Measurements from ENCODE around the gene POU3F1. TPM values are rescaled to one million over a fixed set of nuclear protein-coding genes. Genes with fewer than 3 reads are reported as not detected.

The POU3F1 gene
- 1 to 10 TPM; 2.3 to 3.0 TPM for total RNA-seq
- 1 to 10 TPM; 3.3 to 4.9 TPM for polyA plus RNA-seq (ENCODE audit: insufficient read length in 2 of 2)
- long read RNA-seq, donor 1, transcript POU3F1-201 (1 exons, 2,184 nt), result major isoform, 9 of 9 reads
- long read RNA-seq, donor 1, partial matches to known transcripts, result 0 of 9 reads
- long read RNA-seq, donor 1, other reads (novel, unspliced or antisense), result 0 of 9 reads
- long read RNA-seq, donor 2, transcript POU3F1-201 (1 exons, 2,184 nt), result major isoform, 6 of 6 reads
- long read RNA-seq, donor 2, partial matches to known transcripts, result 0 of 6 reads
- long read RNA-seq, donor 2, other reads (novel, unspliced or antisense), result 0 of 6 reads
- long read RNA-seq, donor 3, partial matches to known transcripts, result 0 of 3 reads
- long read RNA-seq, donor 3, other reads (novel, unspliced or antisense), result 0 of 3 reads
- long read RNA-seq, donor 4, partial matches to known transcripts, result 0 of 1 reads
- long read RNA-seq, donor 4, other reads (novel, unspliced or antisense), result 0 of 1 reads

GRCh38 chr1:38046333-38046883, at the start of gene POU3F1:
POU3F1 (minus strand) TSS chr1:38046793; CDS start chr1:38046743, 50 bp downstream.
- under 1% methylated on average over 92 of the region's 92 CpGs for WGBS (ENCODE audit: insufficient coverage)
- Histone ChIP-seq H3K4me1 (ENCODE audit: control insufficient read depth, insufficient read depth, low read length) (peaks cover 56% of the 10 kb centered on the region), H3K9me3 (ENCODE audit: control insufficient read depth, insufficient read depth, low read length) (no peaks in the 10 kb centered on the region), H3K4me3 (ENCODE audit: low read depth, low read length) (peak within 1 kb of the TSS; percentile 51), H3K27me3 (ENCODE audit: control insufficient read depth, insufficient read depth, low read length) (peaks cover 56% of the 10 kb centered on the region), H3K27ac (ENCODE audit: low read depth, low read length) (no peak within 1 kb of the TSS), H3K36me3 (ENCODE audit: control insufficient read depth, insufficient read depth, low read length) (peaks cover 3% of the 10 kb centered on the region)
- DNase-seq (ENCODE audit: low read depth in 4 of 6, low spot score in 6 of 6), result no peak

DNA sequence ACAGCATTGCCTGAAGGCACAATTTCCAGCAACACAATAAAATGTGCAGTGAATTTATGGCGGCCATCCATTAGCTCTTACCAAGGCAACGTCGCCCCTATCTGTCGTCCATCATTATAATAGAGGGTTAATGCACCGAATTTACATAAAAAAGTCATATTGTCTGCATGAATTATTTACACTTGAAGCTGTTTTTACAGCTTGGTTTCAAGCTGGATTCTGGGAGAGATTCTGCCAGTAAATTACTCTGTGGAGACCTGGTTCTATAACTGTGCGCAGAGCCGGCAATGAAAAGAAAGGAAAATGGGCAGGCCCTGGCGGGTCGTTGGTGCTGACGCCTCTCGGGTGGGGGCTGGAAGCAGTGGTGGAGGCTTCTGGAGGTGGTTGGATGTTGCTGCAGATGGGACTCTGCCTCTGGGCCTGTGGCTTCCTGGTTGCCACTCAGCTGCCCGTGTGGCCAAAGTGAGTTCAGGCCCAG, 48.9 kb upstream of the POU3F1 start:
- WGBS (ENCODE audit: insufficient coverage), result 33% methylated on average over 7 of the region's 12 CpGs
- Histone ChIP-seq H3K4me3 (ENCODE audit: low read depth, low read length) (no peak overlapping the region), H3K36me3 (ENCODE audit: control insufficient read depth, insufficient read depth, low read length) (no peaks in the 10 kb centered on the region), H3K4me1 (ENCODE audit: control insufficient read depth, insufficient read depth, low read length) (peaks cover 28% of the 10 kb centered on the region), H3K27me3 (ENCODE audit: control insufficient read depth, insufficient read depth, low read length) (peaks cover 3% of the 10 kb centered on the region), H3K9me3 (ENCODE audit: control insufficient read depth, insufficient read depth, low read length) (no peaks in the 10 kb centered on the region), H3K27ac (ENCODE audit: low read depth, low read length) (no peak overlapping the region)
- peak in 2 of 6 donors; percentile 53 to 96 for DNase-seq (ENCODE audit: low read depth in 4 of 6, low spot score in 6 of 6)

- Histone ChIP-seq H3K36me3 (ENCODE audit: control insufficient read depth, insufficient read depth, low read length) (no peaks in the 10 kb centered on the region), H3K4me3 (ENCODE audit: low read depth, low read length) (no peak overlapping the region), H3K9me3 (ENCODE audit: control insufficient read depth, insufficient read depth, low read length) (no peaks in the 10 kb centered on the region), H3K4me1 (ENCODE audit: control insufficient read depth, insufficient read depth, low read length) (peaks cover 28% of the 10 kb centered on the region), H3K27ac (ENCODE audit: low read depth, low read length) (no peak overlapping the region), H3K27me3 (ENCODE audit: control insufficient read depth, insufficient read depth, low read length) (peaks cover 6% of the 10 kb centered on the region)
- 64% methylated on average over 5 of the region's 11 CpGs for WGBS (ENCODE audit: insufficient coverage)
- no peak for DNase-seq (ENCODE audit: low read depth in 4 of 6, low spot score in 6 of 6)
Observed at GRCh38 chr1:38094711-38095290, 48.2 kb upstream of the POU3F1 start.

DNA sequence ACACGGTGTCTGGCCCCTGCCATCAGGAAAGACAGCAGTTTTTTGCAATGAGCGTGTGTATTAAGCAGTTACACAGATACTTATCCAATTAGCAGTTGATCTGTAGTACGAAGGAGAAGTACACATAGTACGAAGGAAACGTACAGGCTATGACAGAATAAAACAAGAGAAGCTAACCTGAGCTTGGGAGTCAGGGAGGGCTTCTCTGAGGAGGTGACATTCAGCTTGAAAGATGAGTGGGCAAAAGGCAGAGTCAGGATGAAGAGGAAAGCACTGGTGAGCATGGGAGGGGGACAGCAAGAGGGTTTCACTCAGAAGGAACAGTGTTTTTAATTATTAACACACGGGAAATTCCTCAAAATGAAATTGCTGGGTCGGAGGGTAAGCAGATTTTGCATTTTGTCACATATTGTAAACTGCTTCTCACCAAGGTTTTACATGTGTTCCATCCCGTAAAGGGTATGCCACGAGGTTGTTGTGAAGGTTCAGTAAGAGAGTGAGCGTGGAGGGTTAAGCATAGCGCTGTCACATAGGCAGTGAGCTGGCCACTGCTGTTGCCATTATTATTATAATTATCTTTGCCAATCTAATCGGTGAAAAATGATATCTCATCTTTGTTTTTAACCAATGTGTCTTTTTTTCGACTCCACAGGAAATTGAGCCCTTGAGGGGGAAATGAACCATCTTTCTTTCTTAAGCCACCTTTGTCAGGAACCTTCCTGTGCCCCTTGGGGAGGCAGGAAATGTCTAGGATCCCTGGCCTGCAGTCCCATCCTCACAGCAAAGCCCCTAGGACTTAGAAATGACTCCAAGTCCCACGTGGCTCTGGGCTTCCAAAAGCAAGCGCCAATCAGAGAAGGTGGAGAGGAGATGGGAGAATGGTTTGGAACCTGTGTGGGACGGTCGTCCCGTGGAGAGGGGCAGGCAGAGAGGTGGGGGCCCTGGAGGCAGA, 47.3 kb upstream of the POU3F1 start:
- H3K36me3 ChIP-seq (ENCODE audit: control insufficient read depth, insufficient read depth, low read length), result no peaks in the 10 kb centered on the region
- DNase-seq (ENCODE audit: low read depth in 4 of 6, low spot score in 6 of 6), result no peak
- no peaks in the 10 kb centered on the region for H3K9me3 ChIP-seq (ENCODE audit: control insufficient read depth, insufficient read depth, low read length)
- peaks cover 8% of the 10 kb centered on the region for H3K27me3 ChIP-seq (ENCODE audit: control insufficient read depth, insufficient read depth, low read length)
- H3K4me1 ChIP-seq (ENCODE audit: control insufficient read depth, insufficient read depth, low read length), result peaks cover 28% of the 10 kb centered on the region
- H3K4me3 ChIP-seq (ENCODE audit: low read depth, low read length), result no peak overlapping the region
- H3K27ac ChIP-seq (ENCODE audit: low read depth, low read length), result no peak overlapping the region
- WGBS (ENCODE audit: insufficient coverage), result 73% methylated on average over 7 of the region's 18 CpGs

DNA sequence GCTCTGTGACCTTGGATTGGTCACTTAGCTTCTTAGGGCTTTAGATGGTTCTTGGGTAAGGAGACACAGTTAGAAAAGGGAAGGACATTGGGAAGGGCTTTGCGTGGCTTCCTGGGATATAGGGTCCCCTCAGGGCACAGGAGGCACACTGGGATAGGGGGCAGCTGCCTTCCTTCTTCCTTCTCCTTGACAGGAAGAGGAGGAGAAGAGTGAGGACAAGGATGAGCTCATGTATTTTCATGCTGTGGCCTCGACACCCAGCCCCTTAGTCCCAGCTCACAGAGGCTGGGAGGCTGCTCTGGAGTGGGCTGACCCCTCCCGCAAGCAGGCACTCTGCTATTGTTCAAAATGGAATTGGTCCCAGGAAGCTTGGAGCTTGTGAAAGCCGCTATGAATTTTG, 45.7 kb upstream of the POU3F1 start:
- no peaks in the 10 kb centered on the region for H3K36me3 ChIP-seq (ENCODE audit: control insufficient read depth, insufficient read depth, low read length)
- 48% methylated on average over 3 of the region's 4 CpGs for WGBS (ENCODE audit: insufficient coverage)
- H3K27me3 ChIP-seq (ENCODE audit: control insufficient read depth, insufficient read depth, low read length), result peaks cover 8% of the 10 kb centered on the region
- no peak for DNase-seq (ENCODE audit: low read depth in 4 of 6, low spot score in 6 of 6)
- H3K27ac ChIP-seq (ENCODE audit: low read depth, low read length), result no peak overlapping the region
- no peaks in the 10 kb centered on the region for H3K9me3 ChIP-seq (ENCODE audit: control insufficient read depth, insufficient read depth, low read length)
- no peak overlapping the region for H3K4me3 ChIP-seq (ENCODE audit: low read depth, low read length)
- H3K4me1 ChIP-seq (ENCODE audit: control insufficient read depth, insufficient read depth, low read length), result peaks cover 25% of the 10 kb centered on the region

GRCh38 chr1:38090796-38091195, 44.2 kb upstream of the POU3F1 start:
- H3K4me1 ChIP-seq (ENCODE audit: control insufficient read depth, insufficient read depth, low read length), result peaks cover 29% of the 10 kb centered on the region
- no peaks in the 10 kb centered on the region for H3K36me3 ChIP-seq (ENCODE audit: control insufficient read depth, insufficient read depth, low read length)
- 100% methylated on average over 2 of the region's 3 CpGs for WGBS (ENCODE audit: insufficient coverage)
- no peaks in the 10 kb centered on the region for H3K9me3 ChIP-seq (ENCODE audit: control insufficient read depth, insufficient read depth, low read length)
- H3K27me3 ChIP-seq (ENCODE audit: control insufficient read depth, insufficient read depth, low read length), result peaks cover 8% of the 10 kb centered on the region
- DNase-seq (ENCODE audit: low read depth in 4 of 6, low spot score in 6 of 6), result no peak
- no peak overlapping the region for H3K4me3 ChIP-seq (ENCODE audit: low read depth, low read length)
- H3K27ac ChIP-seq (ENCODE audit: low read depth, low read length), result no peak overlapping the region

DNA sequence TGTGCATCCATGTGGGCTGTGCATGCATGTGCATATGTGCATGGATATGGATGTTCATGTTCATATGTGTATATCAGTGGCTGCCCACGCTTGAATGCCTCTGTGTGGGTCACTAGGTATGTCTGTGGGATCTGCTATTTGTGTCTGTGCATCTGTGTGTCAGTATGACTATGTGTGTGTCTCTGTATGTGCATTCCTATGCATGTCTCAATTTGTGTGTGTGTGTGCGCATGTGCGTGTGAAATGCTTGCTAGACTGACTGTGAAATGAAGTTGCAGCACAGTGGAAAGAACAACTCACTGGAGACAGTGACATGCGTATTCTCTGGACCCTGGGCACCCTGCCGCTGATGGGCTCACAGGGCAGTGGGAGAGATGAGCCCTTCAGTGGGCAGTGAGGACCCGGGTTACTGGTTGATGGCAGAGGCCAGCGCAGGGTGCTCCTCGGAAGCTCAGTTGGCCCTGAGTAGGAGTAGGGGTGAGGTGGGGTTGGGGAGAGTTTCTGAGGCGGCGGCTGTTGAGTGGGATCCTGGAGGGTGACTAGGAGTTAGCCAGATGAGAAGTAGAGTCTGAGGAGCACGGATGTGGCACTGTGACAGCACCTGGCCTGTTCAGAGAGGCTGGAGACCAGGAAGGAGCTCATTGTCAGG, 43.2 kb upstream of the POU3F1 start:
- peaks cover 8% of the 10 kb centered on the region for H3K27me3 ChIP-seq (ENCODE audit: control insufficient read depth, insufficient read depth, low read length)
- H3K4me1 ChIP-seq (ENCODE audit: control insufficient read depth, insufficient read depth, low read length), result peaks cover 31% of the 10 kb centered on the region
- DNase-seq (ENCODE audit: low read depth in 4 of 6, low spot score in 6 of 6), result no peak
- no peaks in the 10 kb centered on the region for H3K36me3 ChIP-seq (ENCODE audit: control insufficient read depth, insufficient read depth, low read length)
- no peak overlapping the region for H3K4me3 ChIP-seq (ENCODE audit: low read depth, low read length)
- no peak overlapping the region for H3K27ac ChIP-seq (ENCODE audit: low read depth, low read length)
- H3K9me3 ChIP-seq (ENCODE audit: control insufficient read depth, insufficient read depth, low read length), result no peaks in the 10 kb centered on the region
- WGBS (ENCODE audit: insufficient coverage), result 90% methylated on average over 11 of the region's 11 CpGs

DNA sequence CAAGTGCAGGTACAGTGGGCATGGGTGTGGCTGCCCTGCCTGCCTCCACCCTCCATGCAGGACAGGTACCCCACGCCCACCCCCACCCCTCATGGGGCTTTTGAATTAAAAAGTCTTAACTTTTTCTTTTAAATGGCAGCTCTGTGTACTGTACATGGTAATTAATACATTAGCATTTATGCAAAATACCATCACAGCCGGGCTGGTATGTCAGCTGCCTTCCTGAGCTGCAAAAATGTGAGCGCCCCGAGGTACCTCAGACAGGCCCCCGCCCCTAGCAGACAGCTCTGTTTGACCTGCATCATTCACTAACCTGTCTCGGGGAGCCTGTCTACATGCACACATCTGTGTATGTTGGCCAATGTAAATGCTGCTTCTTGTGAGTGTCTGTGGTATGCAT, 42.2 kb upstream of the POU3F1 start:
- no peak for DNase-seq (ENCODE audit: low read depth in 4 of 6, low spot score in 6 of 6)
- Histone ChIP-seq H3K9me3 (ENCODE audit: control insufficient read depth, insufficient read depth, low read length) (no peaks in the 10 kb centered on the region), H3K4me1 (ENCODE audit: control insufficient read depth, insufficient read depth, low read length) (peaks cover 33% of the 10 kb centered on the region), H3K36me3 (ENCODE audit: control insufficient read depth, insufficient read depth, low read length) (no peaks in the 10 kb centered on the region), H3K27me3 (ENCODE audit: control insufficient read depth, insufficient read depth, low read length) (peaks cover 8% of the 10 kb centered on the region), H3K4me3 (ENCODE audit: low read depth, low read length) (no peak overlapping the region), H3K27ac (ENCODE audit: low read depth, low read length) (no peak overlapping the region)
- 100% methylated on average over 1 of the region's 6 CpGs for WGBS (ENCODE audit: insufficient coverage)

Data from spinal cord (tissue), 10 donors.